ENCODE results near the gene KCNQ1.
"Not testable (repeated sequence)": the region's sequence is repeated elsewhere in the genome, so short reads cannot be mapped to it uniquely, and the experiment has no call there.

KCNQ1 gene

DNA sequence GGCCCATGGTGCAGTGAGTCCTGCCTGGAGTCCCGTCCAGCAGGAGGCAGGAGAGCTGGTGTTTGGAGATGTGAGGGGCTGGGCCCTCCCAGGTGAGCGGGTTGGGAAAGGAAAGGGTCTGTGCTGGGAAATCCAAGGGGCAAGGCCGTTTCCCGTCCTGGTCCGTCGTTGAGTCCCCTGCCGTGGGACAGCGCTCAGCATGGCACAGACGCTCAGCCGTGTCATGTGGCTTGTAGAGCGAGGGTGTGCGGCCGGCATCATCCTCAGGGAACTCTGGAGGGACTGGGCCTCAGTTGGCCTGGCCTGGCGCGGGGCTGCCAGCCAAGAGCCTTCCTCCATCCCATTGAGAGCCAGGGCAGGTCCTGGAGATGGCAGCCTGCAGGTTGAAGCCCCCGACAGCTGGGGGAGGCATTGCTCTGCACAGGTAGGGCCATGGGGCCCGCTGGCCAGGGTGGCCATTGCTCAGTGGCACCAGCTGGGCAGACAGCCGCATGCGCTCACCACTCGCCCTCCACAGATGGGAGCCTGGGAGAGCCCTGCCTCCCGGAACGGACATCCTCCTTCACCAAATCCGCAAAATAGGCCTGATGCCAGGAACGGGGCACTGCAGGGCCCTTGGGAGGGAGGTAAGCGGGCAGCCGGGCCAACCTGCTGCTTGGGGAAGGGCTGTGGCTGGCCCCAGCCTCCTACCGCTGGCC is 28.7 kb downstream of the KCNQ1 start:
- no peak for DNase-seq (ENCODE audit: low spot score)
- no peak for FAIRE-seq

GRCh38 chr11:2474059-2474901 is 29.5 kb downstream of the KCNQ1 start:
- DNase-seq (ENCODE audit: low spot score), result no peak
- no peak for FAIRE-seq

- DNase-seq (ENCODE audit: low spot score), result no peak
- no peak for FAIRE-seq
Measured at GRCh38 chr11:2475136-2475918, 30.5 kb downstream of the KCNQ1 start.

DNA sequence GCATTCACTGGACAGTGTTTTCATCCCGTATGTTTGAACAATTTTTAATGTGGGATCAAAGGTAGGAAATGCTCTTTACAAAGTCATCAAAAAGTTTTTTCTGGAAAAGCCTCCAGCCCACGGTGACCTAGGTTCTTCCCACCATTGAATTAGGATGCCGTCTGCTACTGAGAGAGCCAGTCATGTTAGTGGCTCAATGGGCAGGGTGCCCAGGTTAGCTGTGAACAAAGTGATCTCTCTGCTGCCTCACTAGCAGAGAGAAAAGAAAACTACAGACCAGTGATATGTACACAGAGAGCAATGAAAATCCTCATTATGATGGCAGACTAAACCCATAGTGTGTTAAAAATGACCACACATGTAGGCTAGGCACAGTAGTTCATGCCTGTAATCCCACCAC is 32.4 kb downstream of the KCNQ1 start:
- FAIRE-seq, result no peak
- DNase-seq (ENCODE audit: low spot score), result no peak

DNA sequence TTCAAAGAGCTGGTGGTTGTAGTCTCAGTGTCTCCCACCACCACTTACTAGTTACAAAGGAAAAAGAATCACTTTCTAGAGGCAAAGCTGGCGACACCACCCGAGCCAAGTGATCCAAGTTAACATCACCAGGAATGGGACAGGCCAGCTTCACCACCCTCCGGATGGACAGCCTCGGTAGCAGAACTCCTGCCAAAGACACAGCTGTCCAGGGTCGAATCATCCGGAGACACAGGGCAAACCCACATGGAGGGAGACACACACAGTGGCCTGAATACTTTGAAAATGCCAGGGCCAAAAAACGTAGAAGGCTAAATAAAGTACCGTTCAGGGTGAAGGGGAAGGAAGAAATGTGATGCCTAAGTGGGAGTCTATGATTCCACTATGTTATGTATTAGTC is 33.1 kb downstream of the KCNQ1 start:
- no peak for FAIRE-seq

DNA sequence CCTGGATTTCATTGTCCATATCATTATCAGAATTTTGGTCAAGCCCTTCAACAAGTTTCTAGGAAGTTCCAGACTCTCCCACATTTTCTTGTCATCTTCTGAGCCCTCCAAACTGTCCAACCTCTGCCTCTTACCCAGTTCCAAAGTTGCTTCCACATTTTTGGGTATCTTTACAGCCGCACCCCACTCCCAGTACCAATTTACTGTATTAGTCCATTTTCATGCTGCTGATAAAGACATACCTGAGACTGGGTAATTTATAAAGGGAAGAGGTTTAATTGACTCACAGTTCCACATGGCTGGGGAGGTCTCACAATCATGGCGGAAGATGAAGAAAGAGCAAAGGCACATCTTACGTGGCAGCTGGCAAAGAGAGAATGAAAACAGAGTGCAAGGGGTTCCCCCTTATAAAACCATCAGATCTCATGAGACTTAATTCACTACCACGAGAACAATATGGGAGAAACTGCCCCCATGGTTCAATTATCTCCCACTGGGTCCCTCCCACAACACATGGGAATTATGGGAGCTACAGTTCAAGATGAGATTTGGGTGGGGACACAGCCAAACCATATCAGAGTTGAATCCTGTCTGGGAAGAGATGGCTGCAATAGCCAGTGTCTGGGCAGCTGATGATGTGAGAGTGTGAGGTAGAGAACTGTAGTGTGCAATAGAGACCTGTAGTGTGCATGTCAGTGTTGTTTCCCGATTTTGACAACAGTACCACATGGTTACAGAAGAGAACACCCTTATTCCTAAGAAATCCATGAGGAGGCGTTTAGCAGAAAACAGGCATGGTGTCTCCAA is 35.5 kb downstream of the KCNQ1 start:
- not testable (repeated sequence) for FAIRE-seq; DNase-seq (ENCODE audit: low spot score)

More for the DNA sequence above, 33.1 kb downstream of the KCNQ1 start:
- no peak for DNase-seq (ENCODE audit: low spot score)

GRCh38 chr11:2480874-2481220 is 36.0 kb downstream of the KCNQ1 start:
- no peak for DNase-seq (ENCODE audit: low spot score)

DNA sequence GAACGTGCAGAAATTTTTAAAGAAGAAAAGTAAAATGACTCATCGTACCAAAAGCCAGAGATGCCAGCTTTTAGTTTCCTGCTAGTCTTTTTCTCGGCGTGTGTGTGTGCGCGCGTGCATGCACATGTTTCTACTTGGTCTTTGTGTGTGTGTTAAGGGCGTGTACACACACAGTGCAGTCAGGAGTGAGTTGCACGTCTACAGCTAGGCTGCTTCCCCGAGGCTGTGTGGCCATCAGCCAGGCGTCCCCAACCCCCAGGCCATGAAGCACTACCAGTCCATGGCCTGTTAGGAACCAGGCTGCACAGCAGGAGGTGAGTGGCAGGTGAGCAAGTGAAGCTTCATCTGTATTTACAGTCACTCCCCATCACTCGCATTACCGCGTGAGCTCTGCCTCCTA is 36.4 kb downstream of the KCNQ1 start:
- FAIRE-seq (no peak), DNase-seq (ENCODE audit: low spot score) (no peak)

More at GRCh38 chr11:2480874-2481220, 36.0 kb downstream of the KCNQ1 start:
- no peak for FAIRE-seq

GRCh38 chr11:2482204-2482603 is 37.4 kb downstream of the KCNQ1 start:
- FAIRE-seq, result no peak

DNA sequence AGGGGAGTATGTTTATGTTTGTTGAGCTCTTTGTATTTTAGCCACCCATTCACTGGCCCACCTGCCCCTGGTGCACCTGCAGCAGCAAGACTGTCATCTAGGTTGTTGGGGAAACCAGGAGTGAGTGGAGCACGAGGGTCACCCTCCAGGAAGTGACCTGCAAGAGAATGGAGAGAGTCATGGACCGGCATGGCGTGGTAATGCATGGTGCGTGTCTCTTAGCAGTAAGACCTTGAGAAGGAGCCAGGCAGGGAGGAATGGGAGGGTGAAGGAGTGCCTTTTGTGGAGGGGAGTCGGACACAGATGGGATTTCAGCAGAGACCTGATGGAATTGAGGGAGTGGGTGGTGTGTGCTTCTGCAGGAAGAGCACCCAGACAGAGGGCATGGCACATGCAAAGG is 37.9 kb downstream of the KCNQ1 start:
- no peak for DNase-seq (ENCODE audit: low spot score)
- no peak for FAIRE-seq

More at GRCh38 chr11:2482204-2482603, 37.4 kb downstream of the KCNQ1 start:
- no peak for DNase-seq (ENCODE audit: low spot score)

DNA sequence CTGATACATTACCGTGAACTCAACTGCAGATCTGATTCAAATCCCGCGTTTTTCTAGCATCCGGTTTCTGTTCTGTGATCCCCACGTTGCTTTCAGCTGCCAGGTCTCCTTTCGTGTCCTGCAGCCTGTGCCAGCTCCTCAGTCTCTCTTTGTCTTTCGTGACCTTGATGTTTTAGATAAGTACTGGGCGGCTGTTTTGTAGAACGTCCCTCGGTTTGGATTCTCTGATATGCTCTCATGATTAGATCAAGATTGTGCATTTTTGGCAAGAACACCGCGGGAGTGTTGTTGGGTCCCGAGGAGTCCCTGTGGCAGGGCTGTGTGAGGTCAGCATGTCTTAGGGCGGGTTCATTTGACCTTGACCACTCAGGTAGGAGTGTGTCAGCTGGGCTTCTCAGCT is 38.6 kb downstream of the KCNQ1 start:
- no peak for FAIRE-seq
- no peak for DNase-seq (ENCODE audit: low spot score)

- FAIRE-seq (no peak), DNase-seq (ENCODE audit: low spot score) (no peak)
Measured at GRCh38 chr11:2484576-2485125, 39.8 kb downstream of the KCNQ1 start.

DNA sequence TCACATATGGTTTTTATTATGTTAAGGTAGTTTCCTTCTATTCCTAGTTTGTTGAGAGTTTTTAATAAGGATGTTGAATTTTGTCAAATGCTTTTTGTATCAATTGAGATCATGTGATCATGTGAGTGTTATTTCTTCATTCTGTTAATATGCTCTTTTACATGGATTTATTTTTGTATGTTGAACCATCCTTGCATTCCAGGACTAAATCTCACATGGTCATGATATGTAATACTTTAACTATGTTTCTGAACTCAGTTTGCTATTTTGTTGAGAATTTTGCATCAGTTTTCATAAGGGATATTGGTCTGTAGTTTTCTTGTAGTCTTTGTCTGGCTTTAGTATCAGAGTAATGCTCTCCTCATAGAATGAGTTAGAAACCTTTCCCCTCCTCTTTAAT is 43.2 kb downstream of the KCNQ1 start:
- FAIRE-seq, result no peak
- no peak for DNase-seq (ENCODE audit: low spot score)

DNA sequence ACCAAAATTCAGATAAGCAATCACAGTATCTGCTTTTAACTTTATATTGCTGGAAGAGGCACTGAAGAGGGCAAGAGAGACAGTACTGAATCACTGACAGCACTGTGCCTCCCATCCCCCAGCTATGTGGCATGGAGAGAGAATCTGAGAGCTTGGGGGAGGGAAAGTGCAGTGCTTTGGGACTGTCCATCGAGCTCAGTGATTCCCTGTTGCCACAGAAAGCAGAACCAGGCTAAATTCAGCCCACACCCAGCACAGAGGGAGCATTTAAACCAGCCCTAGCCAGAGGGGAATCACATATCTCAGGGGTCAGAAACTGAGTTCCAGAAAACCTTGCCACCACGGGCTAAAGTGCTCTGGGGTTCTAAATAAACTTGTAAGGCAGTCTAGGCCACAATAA is 44.3 kb downstream of the KCNQ1 start:
- no peak for FAIRE-seq
- no peak for DNase-seq (ENCODE audit: low spot score)

- not testable (repeated sequence) for DNase-seq (ENCODE audit: low spot score); FAIRE-seq
Measured at GRCh38 chr11:2497951-2498350, 53.1 kb downstream of the KCNQ1 start.

DNA sequence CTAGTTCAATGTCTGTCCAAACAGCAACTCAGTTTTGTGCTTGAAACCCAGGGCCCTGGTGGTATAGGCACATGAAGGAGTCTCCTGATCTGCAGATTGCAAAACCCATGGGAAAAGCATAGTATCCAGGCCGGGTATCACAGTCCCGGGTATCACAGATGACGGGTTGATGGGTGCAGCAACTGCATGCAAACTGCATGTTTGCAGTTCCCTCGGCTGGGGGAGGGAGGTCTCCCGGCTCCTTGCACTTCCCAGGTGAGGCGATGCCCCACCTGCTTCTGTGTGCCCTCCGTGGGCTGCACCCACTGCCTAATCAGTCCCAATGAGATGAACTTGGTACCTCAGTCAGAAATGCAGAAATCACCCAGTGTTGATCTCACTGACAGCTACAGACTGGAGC is 53.9 kb downstream of the KCNQ1 start:
- DNase-seq (ENCODE audit: low spot score) (no peak), FAIRE-seq (no peak)

DNA sequence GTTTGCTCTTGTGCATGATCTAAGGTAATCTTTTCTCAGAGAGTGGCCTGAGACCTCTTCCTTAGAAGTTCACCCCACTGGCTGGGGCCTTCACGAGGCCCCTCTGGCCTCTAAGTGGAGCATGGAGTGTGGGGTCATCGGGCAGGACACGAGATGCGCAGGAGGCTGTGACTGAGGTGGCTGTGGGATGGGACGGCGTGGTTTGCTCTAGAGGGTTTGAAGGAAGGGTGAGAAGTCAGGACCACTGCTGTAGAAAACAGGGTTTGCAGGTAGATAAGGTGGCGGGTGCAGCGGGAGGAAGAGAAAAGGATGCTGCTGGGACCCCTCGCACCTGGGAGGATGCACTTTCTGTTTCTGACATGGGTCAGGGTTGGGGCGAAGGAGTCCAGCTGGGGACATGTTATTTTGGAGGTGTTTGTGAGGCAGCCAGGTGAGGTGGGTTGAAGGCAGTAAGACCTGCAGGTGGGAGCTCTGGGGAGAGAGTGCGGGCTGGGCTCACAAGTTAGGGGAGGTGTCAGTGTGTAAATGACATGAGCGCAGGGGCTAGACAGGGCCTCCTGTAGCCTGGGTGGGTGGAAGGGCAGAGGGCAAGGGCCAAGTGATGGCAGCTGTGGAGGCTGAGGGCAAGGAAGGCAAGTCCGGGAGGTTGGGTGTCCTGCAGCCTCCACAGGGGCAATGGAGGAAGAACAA is 62.5 kb downstream of the KCNQ1 start:
- no peak for DNase-seq (ENCODE audit: low spot score)
- no peak for FAIRE-seq

DNA sequence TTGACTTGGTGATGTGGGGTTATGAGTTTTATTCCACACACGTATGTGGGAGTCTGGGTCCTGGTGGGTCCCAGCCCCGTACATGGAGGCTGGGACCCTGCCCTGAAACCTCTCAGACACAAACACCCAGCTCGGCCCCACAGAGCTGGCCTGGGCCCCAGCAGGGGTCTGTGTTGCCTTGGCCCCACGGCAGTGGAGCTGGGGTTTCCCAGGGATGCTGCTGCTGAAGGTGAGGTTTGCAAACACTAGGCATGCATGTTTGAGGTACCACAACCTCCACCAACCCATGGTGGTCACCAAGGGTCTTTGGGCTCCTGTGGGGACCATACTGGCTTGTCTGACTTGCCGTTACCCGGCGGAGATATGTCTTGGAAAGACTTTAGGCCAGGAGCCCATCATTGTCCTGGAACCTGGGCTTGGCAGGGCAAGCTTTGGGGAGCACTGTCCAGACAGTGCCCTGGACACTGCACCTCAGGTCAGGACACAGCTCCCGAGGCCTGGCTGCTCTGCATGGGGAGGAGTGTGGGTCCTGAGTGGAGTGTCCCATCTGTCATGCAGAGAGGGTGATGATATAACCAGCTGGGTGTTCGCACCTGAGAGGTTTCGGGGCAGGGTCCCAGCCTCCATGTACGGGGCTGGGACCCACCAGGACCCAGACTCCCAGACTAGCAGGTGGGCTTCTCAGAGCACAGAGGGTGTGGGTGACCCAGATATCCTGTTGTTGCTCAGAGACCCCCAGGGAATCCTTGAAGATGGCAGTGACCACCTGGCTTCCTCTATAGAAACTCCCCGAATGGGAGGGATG is 63.3 kb downstream of the KCNQ1 start:
- DNase-seq (ENCODE audit: low spot score), result no peak
- FAIRE-seq, result no peak

DNA sequence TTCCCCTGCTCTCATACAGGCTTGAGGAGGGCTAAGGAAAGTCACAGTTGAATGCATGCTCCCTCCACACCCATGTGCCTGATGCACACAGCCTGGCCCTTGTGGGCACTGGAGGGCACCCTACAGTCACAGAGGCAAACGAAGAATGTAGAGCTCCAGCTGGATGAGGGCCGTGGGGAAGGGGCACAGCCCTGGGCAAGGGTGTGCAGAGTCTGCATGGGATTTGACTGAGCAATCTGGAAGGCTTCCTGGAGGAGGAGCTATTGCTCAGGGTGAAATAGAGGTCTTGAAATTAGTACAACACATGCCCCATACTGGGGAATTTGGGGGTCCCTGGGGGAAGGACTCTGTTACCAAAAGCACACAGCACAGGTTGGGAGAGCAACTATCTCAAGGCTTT is 64.0 kb downstream of the KCNQ1 start:
- FAIRE-seq (no peak), DNase-seq (ENCODE audit: low spot score) (no peak)

Measured in RCC 7860 (cell line).